Hematopoietic multipotent progenitor cell treated with erythropoietin and hydrocortisone succinate and interleukin-3 and kit ligand, for 8 days (in vitro differentiated cells): Measurements from ENCODE around the gene IGSF1.

Source experiments
- DNase-seq: peaks from one replicate; pipeline ENCODE4 v3.0.0-alpha.2; 2015

IGSF1 gene

GRCh38 chrX:131288738-131289511 lies at the start of gene IGSF1:
Gene IGSF1 (minus strand): TSS chrX:131289306. CDS start chrX:131286674, 2,632 bp downstream.
- DNase-seq: no peak

- no peak for DNase-seq
Observed at GRCh38 chrX:131332331-131332730, 43.2 kb upstream of the IGSF1 start.

GRCh38 chrX:131331152-131331551 lies 42.0 kb upstream of the IGSF1 start:
- DNase-seq: no peak

- no peak for DNase-seq
Observed at GRCh38 chrX:131330735-131331134, 41.6 kb upstream of the IGSF1 start.

- DNase-seq: no peak
Observed at GRCh38 chrX:131322651-131323050, 33.5 kb upstream of the IGSF1 start.

- no peak for DNase-seq
Observed at GRCh38 chrX:131317326-131317725, 28.2 kb upstream of the IGSF1 start.

GRCh38 chrX:131316260-131316659 lies 27.2 kb upstream of the IGSF1 start:
- DNase-seq: no peak

- no peak for DNase-seq
Observed at GRCh38 chrX:131308980-131309379, 19.9 kb upstream of the IGSF1 start.

GRCh38 chrX:131306601-131307000 lies 17.5 kb upstream of the IGSF1 start:
- no peak for DNase-seq

GRCh38 chrX:131305926-131306325 lies 16.8 kb upstream of the IGSF1 start:
- no peak for DNase-seq

- no peak for DNase-seq
Observed at GRCh38 chrX:131302701-131303100, 13.6 kb upstream of the IGSF1 start.

- DNase-seq: no peak
Observed at GRCh38 chrX:131301155-131301554, 12.0 kb upstream of the IGSF1 start.

- no peak for DNase-seq
Observed at GRCh38 chrX:131298846-131299245, 9.7 kb upstream of the IGSF1 start.

GRCh38 chrX:131298036-131298435 lies 8.9 kb upstream of the IGSF1 start:
- no peak for DNase-seq

- DNase-seq: no peak
Observed at GRCh38 chrX:131289527-131289926, 421 bp upstream of the IGSF1 start.

- no peak for DNase-seq
Observed at GRCh38 chrX:131288188-131288587, 918 bp downstream of the IGSF1 start.

GRCh38 chrX:131287560-131288179 lies 1.4 kb downstream of the IGSF1 start:
- no peak for DNase-seq

GRCh38 chrX:131279617-131280016 lies 9.5 kb downstream of the IGSF1 start:
- DNase-seq: no peak

GRCh38 chrX:131279197-131279596 lies 9.9 kb downstream of the IGSF1 start:
- DNase-seq: no peak

GRCh38 chrX:131277543-131278136 lies 11.5 kb downstream of the IGSF1 start:
- no peak for DNase-seq

- DNase-seq: no peak
Observed at GRCh38 chrX:131273011-131273410, 16.1 kb downstream of the IGSF1 start.

GRCh38 chrX:131271826-131272225 lies 17.3 kb downstream of the IGSF1 start:
- DNase-seq: no peak

GRCh38 chrX:131271274-131271673 lies 17.8 kb downstream of the IGSF1 start:
- DNase-seq: no peak

- DNase-seq: no peak
Observed at GRCh38 chrX:131270080-131270479, 19.0 kb downstream of the IGSF1 start.
